SK-N-SH (cell line): ENCODE measurements around the gene RNF8. TPM values are rescaled to one million over a fixed set of nuclear protein-coding genes. Genes with fewer than 3 reads are reported as not detected.
"Not testable (repeated sequence)": the region's sequence is repeated elsewhere in the genome, so short reads cannot be mapped to it uniquely, and the experiment has no call there.

Source experiments
- CTCF ChIA-PET: fragments of 300-600, 350-600 bp; formaldehyde crosslinking; extraction: SDS; loops from one replicate; lab custom pipeline; 2021; lab: Yijun Ruan, JAX
- POLR2A ChIA-PET: fragments of 350-600 bp; sonication (Branson Sonifier 250); formaldehyde crosslinking; extraction: SDS; loops from one replicate; lab custom pipeline; 2020; ENCODE audit warnings: antibody characterized with exemption, inconsistent platforms; lab: Yijun Ruan, JAX
- DNase-seq: peaks from one replicate; pipeline ENCODE4 v3.0.0; 2012
- H2AFZ ChIP-seq: fragments of 200-600 bp; sonication (generic); 2 replicates; pipeline ENCODE4 v1.8.1; 2016; ENCODE audit warnings: antibody characterized with exemption, mild to moderate bottlenecking, low read depth
- H3F3A ChIP-seq: fragments of 200-600 bp; sonication (generic); replicated peaks from 2 replicates; pipeline ENCODE3; 2016; ENCODE audit warnings: antibody characterized with exemption, mild to moderate bottlenecking; ENCODE audit not compliant: insufficient read depth
- H3K27ac ChIP-seq, 2 experiments: fragments of 200-500 bp in 1 of 2; fragments of 200-600 bp in 1 of 2; sonication (Bioruptor generic) in 1 of 2; sonication (generic), shearing (Covaris generic) in 1 of 2; 2 replicates each; pipeline versions ENCODE4 v1.5.1 to v1.6.1; 2014 to 2016; ENCODE audit warnings: low read depth in 2 of 2, inconsistent platforms in 1 of 2, low read length in 1 of 2, mild to moderate bottlenecking in 1 of 2, mixed read lengths in 1 of 2
- H3K27me3 ChIP-seq: fragments of 200-600 bp; sonication (generic), shearing (Covaris generic); 2 replicates; pipeline ENCODE4 v1.6.1; 2016; ENCODE audit warnings: mixed run types; ENCODE audit not compliant: insufficient read depth
- H3K36me3 ChIP-seq, 2 experiments: fragments of 200-500 bp in 1 of 2; fragments of 200-600 bp in 1 of 2; sonication (Bioruptor generic) in 1 of 2; sonication (generic) in 1 of 2; replicated peaks in 1 of 2; 2 replicates each; pipeline versions ENCODE3 to v1.5.1; 2014 to 2016; ENCODE audit warnings: low read length in 1 of 2, mild to moderate bottlenecking in 1 of 2; ENCODE audit not compliant: insufficient read depth in 2 of 2, control insufficient read depth in 1 of 2
- H3K4me1 ChIP-seq, 2 experiments: fragments of 200-500 bp in 1 of 2; fragments of 200-600 bp in 1 of 2; sonication (Bioruptor generic) in 1 of 2; sonication (generic), shearing (Covaris generic) in 1 of 2; 2 replicates each; pipeline versions ENCODE4 v1.5.1 to v1.6.1; 2014 to 2016; ENCODE audit warnings: low read depth in 1 of 2, low read length in 1 of 2, mixed run types in 1 of 2; ENCODE audit not compliant: insufficient read depth in 2 of 2, control insufficient read depth in 1 of 2
- H3K4me2 ChIP-seq: fragments of 200-600 bp; sonication (generic), shearing (Covaris generic); 2 replicates; pipeline ENCODE4 v1.6.1; 2017; ENCODE audit warnings: mixed run types
- H3K4me3 ChIP-seq, 2 experiments: fragments of 200-500 bp in 1 of 2; fragments of 200-600 bp in 1 of 2; sonication (Bioruptor generic) in 1 of 2; sonication (generic), shearing (Covaris generic) in 1 of 2; 2 replicates each; pipeline versions ENCODE4 v1.5.1 to v1.8.1; 2014 to 2016; ENCODE audit warnings: low read depth in 2 of 2, inconsistent platforms in 1 of 2, low read length in 1 of 2, mild to moderate bottlenecking in 1 of 2, mixed read lengths in 1 of 2, moderate library complexity in 1 of 2
- H3K79me2 ChIP-seq: fragments of 200-600 bp; sonication (generic); 2 replicates; pipeline ENCODE4 v1.8.1; 2017; ENCODE audit warnings: mild to moderate bottlenecking; ENCODE audit not compliant: insufficient read depth
- H3K9ac ChIP-seq: fragments of 200-600 bp; sonication (generic); 2 replicates; pipeline ENCODE4 v1.6.1; 2017; ENCODE audit warnings: mixed run types
- H3K9me2 ChIP-seq: fragments of 200-600 bp; sonication (generic); 2 replicates; pipeline ENCODE4 v1.6.1; 2017; ENCODE audit warnings: mixed run types
- H3K9me3 ChIP-seq: fragments of 200-600 bp; sonication (generic); 2 replicates; pipeline ENCODE4 v1.6.1; 2017; ENCODE audit warnings: mixed run types, mild to moderate bottlenecking, moderate library complexity
- H4K20me1 ChIP-seq: fragments of 200-600 bp; sonication (generic); 2 replicates; pipeline ENCODE4 v1.6.1; 2017; ENCODE audit warnings: mild to moderate bottlenecking, mixed run types; ENCODE audit not compliant: insufficient read depth
- GABPA ChIP-seq: IDR thresholded peaks from 2 replicates; pipeline ENCODE4 v1.4.0; 2012; ENCODE audit warnings: low read depth, mild to moderate bottlenecking
- GATA2 ChIP-seq: sonication (generic); formaldehyde crosslinking; IDR thresholded peaks from 2 replicates; pipeline ENCODE4 v1.5.0; 2020; ENCODE audit warnings: mild to moderate bottlenecking, missing genetic modification reagents
- IRF3 ChIP-seq: fragments of 150-350 bp; IDR thresholded peaks from 2 replicates; pipeline ENCODE4 v1.6.1; 2016; ENCODE audit warnings: mild to moderate bottlenecking, low read depth, low read length
- MAX ChIP-seq: IDR thresholded peaks from 2 replicates; pipeline ENCODE4 v1.4.0; 2012; ENCODE audit warnings: low read depth
- RAD21 ChIP-seq: IDR thresholded peaks from 2 replicates; pipeline ENCODE4 v1.6.1; 2012; ENCODE audit warnings: mild to moderate bottlenecking, low read length
- RFX5 ChIP-seq: IDR thresholded peaks from 2 replicates; pipeline ENCODE4 v1.6.1; 2012; ENCODE audit warnings: mild to moderate bottlenecking, improper control_type of control experiment, low read length
- RXRA ChIP-seq: IDR thresholded peaks from 2 replicates; pipeline ENCODE4 v1.4.0; 2012; ENCODE audit warnings: low read depth, mild to moderate bottlenecking, borderline replicate concordance
- SMC3 ChIP-seq: IDR thresholded peaks from 2 replicates; pipeline ENCODE4 v1.6.1; 2012; ENCODE audit warnings: low read depth, low read length, improper control_type of control experiment
- TEAD4 ChIP-seq: IDR thresholded peaks from 2 replicates; pipeline ENCODE4 v1.4.0; 2012; ENCODE audit warnings: mild to moderate bottlenecking, borderline replicate concordance; ENCODE audit not compliant: insufficient read depth
- USF2 ChIP-seq: fragments of 150-350 bp; IDR thresholded peaks from 2 replicates; pipeline ENCODE4 v1.6.1; 2017; ENCODE audit warnings: antibody characterized with exemption, low read length, low read depth, borderline replicate concordance
- ZBTB33 ChIP-seq: IDR thresholded peaks from 2 replicates; pipeline ENCODE4 v1.4.0; 2012; ENCODE audit warnings: low read depth, borderline replicate concordance
- WGBS: methylation state at CpG from one replicate; pipeline ENCODE4 v1.1.6; 2017; ENCODE audit warnings: low lambda C conversion rate; 5-methylcytosine and 5-hydroxymethylcytosine counted together
- polyA plus RNA-seq, 3 experiments: library from polyadenylated mRNA; depleted of rRNA; stranded (reverse); fragments of >200 nt; gene quantifications; 2 replicates each; pipeline ENCODE4 v1.2.3, GENCODE V29; 2012

The RNF8 gene
- polyA plus RNA-seq, 1 of the 3 experiments (the other 2 are of a cell fraction) = 21.7 TPM

GRCh38 chr6:37344308-37344707 is 9.5 kb upstream of the RNF8 start:
- POLR2A ChIA-PET = no interaction called here
- no peaks in the 10 kb centered on the region for H3K9me3 ChIP-seq

GRCh38 chr6:37345804-37346203 is 8.0 kb upstream of the RNF8 start:
- H3K79me2 ChIP-seq, H3K27ac ChIP-seq, H3F3A ChIP-seq: not testable (repeated sequence)

More at GRCh38 chr6:37344308-37344707, 9.5 kb upstream of the RNF8 start:
- WGBS = 57% methylated on average over 3 of the region's 3 CpGs
- Histone ChIP-seq H3K4me1 (no peaks in the 10 kb centered on the region), H3K79me2 (no peaks in the 10 kb centered on the region), H3K36me3 (no peaks in the 10 kb centered on the region), H3K4me2 (no peak overlapping the region), H3F3A (no peaks in the 10 kb centered on the region), H4K20me1 (no peaks in the 10 kb centered on the region), H3K4me3 (no peak overlapping the region), H3K27ac (no peak overlapping the region), H3K27me3 (no peaks in the 10 kb centered on the region; the same call in 1 of the 2 replicates), H2AFZ (no peak overlapping the region), H3K9me2 (no peaks in the 10 kb centered on the region), H3K9ac (no peak overlapping the region)
- CTCF ChIA-PET = interaction anchor here (2.5 kb wide), 1 partner anchor 19 kb away, joined by 9 read pairs; no protein-coding TSS in a partner anchor
- no peak for DNase-seq
- TF ChIP-seq SMC3 = no peak
- no peak for TF ChIP-seq RXRA
- TF ChIP-seq USF2 = no peak
- no peak for TF ChIP-seq ZBTB33
- TF ChIP-seq TEAD4 = no peak
- no peak for TF ChIP-seq RFX5
- no peak for TF ChIP-seq GATA2
- no peak for TF ChIP-seq MAX
- no peak for TF ChIP-seq RAD21
- TF ChIP-seq IRF3 = no peak
- no peak for TF ChIP-seq GABPA

More at GRCh38 chr6:37345804-37346203, 8.0 kb upstream of the RNF8 start:
- H3K4me1 ChIP-seq, H3K36me3 ChIP-seq, CTCF ChIA-PET, H3K4me3 ChIP-seq, POLR2A ChIA-PET, H3K9me2 ChIP-seq, H2AFZ ChIP-seq, H4K20me1 ChIP-seq, H3K9ac ChIP-seq, H3K9me3 ChIP-seq, H3K4me2 ChIP-seq, H3K27me3 ChIP-seq, DNase-seq: not testable (repeated sequence)
- 42% methylated on average over 3 of the region's 3 CpGs for WGBS
